OCI-LY3 (cell line): ENCODE results near the gene DCT.

ENCODE experiments used
- H2AFZ ChIP-seq: fragments of 200-600, 300-600 bp; shearing (Covaris generic); 2 replicates; pipeline ENCODE4 v1.6.0; 2014; ENCODE audit warnings: antibody characterized with exemption, low read depth, low read length
- H3K27ac ChIP-seq: fragments of 200-600, 300-600 bp; sonication (generic); 2 replicates; pipeline ENCODE4 v1.5.1; 2014; ENCODE audit warnings: mild to moderate bottlenecking, low read length, moderate library complexity, mixed read lengths
- H3K27me3 ChIP-seq: fragments of 200-600, 300-600 bp; sonication (generic); 2 replicates; pipeline ENCODE4 v1.6.1; 2014; ENCODE audit warnings: low read depth, low read length, mixed read lengths
- H3K36me3 ChIP-seq: fragments of 200-600, 300-600 bp; sonication (generic); replicated peaks from 2 replicates; pipeline ENCODE3; 2014; ENCODE audit warnings: low read depth, low read length, mixed read lengths
- H3K4me1 ChIP-seq: fragments of 300-600, 200-600 bp; sonication (generic); 2 replicates; pipeline ENCODE4 v1.6.1; 2014; ENCODE audit warnings: low read length, mixed read lengths
- H3K4me2 ChIP-seq: fragments of 200-600, 300-600 bp; sonication (generic); 2 replicates; pipeline ENCODE4 v1.6.1; 2014; ENCODE audit warnings: low read length, mixed read lengths
- H3K4me3 ChIP-seq: fragments of 300-600, 200-600 bp; sonication (generic); 2 replicates; pipeline ENCODE4 v1.5.1; 2014; ENCODE audit warnings: antibody characterized with exemption, mild to moderate bottlenecking, low read length, moderate library complexity
- H3K79me2 ChIP-seq: fragments of 300-600, 200-600 bp; shearing (Covaris generic); 2 replicates; pipeline ENCODE4 v1.6.1; 2014; ENCODE audit warnings: mild to moderate bottlenecking, low read length, mixed read lengths
- H3K9ac ChIP-seq: fragments of 300-600, 200-600 bp; shearing (Covaris generic); 2 replicates; pipeline ENCODE4 v1.6.0; 2014; ENCODE audit warnings: mild to moderate bottlenecking, low read length, moderate library complexity
- H3K9me3 ChIP-seq: fragments of 200-600, 300-600 bp; shearing (Covaris generic); 2 replicates; pipeline ENCODE4 v1.6.1; 2014; ENCODE audit warnings: low read length, mixed read lengths; ENCODE audit not compliant: insufficient read depth
- H4K20me1 ChIP-seq: fragments of 200-600, 300-600 bp; sonication (generic); 2 replicates; pipeline ENCODE4 v1.6.1; 2016; ENCODE audit warnings: low read length, mixed read lengths; ENCODE audit not compliant: insufficient read depth
- CTCF ChIP-seq: fragments of 200-600, 300-600 bp; sonication (generic); IDR thresholded peaks from 2 replicates; pipeline ENCODE4 v1.5.1; 2014; ENCODE audit warnings: antibody characterized with exemption, low read length, low read depth
- EZH2phosphoT487 ChIP-seq: fragments of 200-600 bp; shearing (Covaris generic); IDR thresholded peaks from 2 replicates; pipeline ENCODE4 v1.6.1; 2018; ENCODE audit warnings: antibody characterized with exemption, mixed run types, low read depth

DCT gene

GRCh38 chr13:94431574-94431973 is 47.9 kb downstream of the DCT start:
- H3K4me2 ChIP-seq, result no peak overlapping the region
- H4K20me1 ChIP-seq, result no peaks in the 10 kb centered on the region
- no peak overlapping the region for H2AFZ ChIP-seq
- H3K79me2 ChIP-seq, result no peaks in the 10 kb centered on the region
- H3K36me3 ChIP-seq, result no peaks in the 10 kb centered on the region
- H3K9me3 ChIP-seq, result no peaks in the 10 kb centered on the region
- no peak overlapping the region for H3K4me3 ChIP-seq
- no peak for TF ChIP-seq EZH2phosphoT487
- peak; percentile 22 for TF ChIP-seq CTCF
- no peaks in the 10 kb centered on the region for H3K27me3 ChIP-seq
- no peak overlapping the region for H3K9ac ChIP-seq
- H3K27ac ChIP-seq, result no peak overlapping the region
- peaks cover 21% of the 10 kb centered on the region for H3K4me1 ChIP-seq

GRCh38 chr13:94427313-94427953 is 52.0 kb downstream of the DCT start:
- H3K79me2 ChIP-seq, result no peaks in the 10 kb centered on the region
- peaks cover 8% of the 10 kb centered on the region for H3K4me1 ChIP-seq
- H3K4me2 ChIP-seq, result peak overlapping the region; percentile 47
- H3K27me3 ChIP-seq, result no peaks in the 10 kb centered on the region
- no peak overlapping the region for H3K27ac ChIP-seq
- peak overlapping the region; percentile 74; the same call in 1 of the 2 replicates for H2AFZ ChIP-seq
- TF ChIP-seq CTCF, result 0 out of 2 replicates have a peak, but pooled peaks have one; percentile 11
- no peak for TF ChIP-seq EZH2phosphoT487
- no peaks in the 10 kb centered on the region for H3K9me3 ChIP-seq
- H4K20me1 ChIP-seq, result no peaks in the 10 kb centered on the region
- H3K36me3 ChIP-seq, result no peaks in the 10 kb centered on the region
- H3K4me3 ChIP-seq, result no peak overlapping the region
- no peak overlapping the region for H3K9ac ChIP-seq

- Histone ChIP-seq H3K36me3 (peaks cover 5% of the 10 kb centered on the region), H3K27me3 (no peaks in the 10 kb centered on the region), H3K4me1 (peaks cover 21% of the 10 kb centered on the region), H3K4me2 (peak overlapping the region; percentile 43), H3K9ac (no peak overlapping the region), H4K20me1 (no peaks in the 10 kb centered on the region), H3K4me3 (peak overlapping the region; percentile 10; the same call in 1 of the 2 replicates), H3K9me3 (peaks cover 5% of the 10 kb centered on the region; the same call in 1 of the 2 replicates), H3K27ac (peak overlapping the region; percentile 22), H3K79me2 (no peaks in the 10 kb centered on the region), H2AFZ (0 out of 2 replicates have a peak overlapping the region, but pooled peaks have one; percentile 44)
- no peak for TF ChIP-seq EZH2phosphoT487
- TF ChIP-seq CTCF, result no peak
Measured at GRCh38 chr13:94419925-94420305, 59.6 kb downstream of the DCT start.

GRCh38 chr13:94419304-94419924 is 60.1 kb downstream of the DCT start:
- Histone ChIP-seq H3K4me2 (peak overlapping the region; percentile 43), H3K4me1 (peaks cover 21% of the 10 kb centered on the region), H4K20me1 (no peaks in the 10 kb centered on the region), H2AFZ (0 out of 2 replicates have a peak overlapping the region, but pooled peaks have one; percentile 28), H3K36me3 (peaks cover 5% of the 10 kb centered on the region), H3K27me3 (no peaks in the 10 kb centered on the region), H3K79me2 (no peaks in the 10 kb centered on the region), H3K4me3 (peak overlapping the region; percentile 10; the same call in 1 of the 2 replicates), H3K9ac (no peak overlapping the region), H3K27ac (peak overlapping the region; percentile 22), H3K9me3 (peaks cover 5% of the 10 kb centered on the region; the same call in 1 of the 2 replicates)
- TF ChIP-seq EZH2phosphoT487 (no peak), CTCF (no peak)
